NCI-H2029 (cell line): Measurements from ENCODE around the gene ALX4.
A peak's percentile ranks its signal among the peaks of the same experiment; 100 is the strongest.

Source experiments
- DNase-seq: peaks from one replicate; lab custom pipeline; 2025; lab: John Stamatoyannopoulos, UW

Gene ALX4

GRCh38 chr11:44315947-44316658 is 6.2 kb upstream of the ALX4 start:
- no peak for DNase-seq

GRCh38 chr11:44314733-44315132 is 4.8 kb upstream of the ALX4 start:
- DNase-seq = no peak

- peak; percentile 49 for DNase-seq
These were observed 4.0 kb upstream of the ALX4 start for GRCh38 chr11:44313761-44314489.

- no peak for DNase-seq
These were observed 2.9 kb upstream of the ALX4 start for GRCh38 chr11:44312876-44313275.

GRCh38 chr11:44311339-44312261 is 1.7 kb upstream of the ALX4 start:
- no peak for DNase-seq

GRCh38 chr11:44310463-44311272 is 729 bp upstream of the ALX4 start:
- DNase-seq = no peak

- DNase-seq = no peak
These were observed 195 bp upstream of the ALX4 start for GRCh38 chr11:44310206-44310462.

GRCh38 chr11:44308923-44309477 is 939 bp downstream of the ALX4 start:
- no peak for DNase-seq

GRCh38 chr11:44308256-44308922 is 1.6 kb downstream of the ALX4 start:
- no peak for DNase-seq

GRCh38 chr11:44307340-44308099 is 2.4 kb downstream of the ALX4 start:
- no peak for DNase-seq

- no peak for DNase-seq
These were observed 3.1 kb downstream of the ALX4 start for GRCh38 chr11:44306918-44307244.

- DNase-seq = no peak
These were observed 3.7 kb downstream of the ALX4 start for GRCh38 chr11:44306052-44306917.

- DNase-seq = peak; percentile 47
These were observed 4.4 kb downstream of the ALX4 start for GRCh38 chr11:44305470-44306051.

GRCh38 chr11:44305026-44305469 is 4.9 kb downstream of the ALX4 start:
- no peak for DNase-seq

- DNase-seq = no peak
These were observed 5.6 kb downstream of the ALX4 start for GRCh38 chr11:44304091-44305025.

- DNase-seq = no peak
These were observed 6.5 kb downstream of the ALX4 start for GRCh38 chr11:44303401-44303938.

GRCh38 chr11:44301564-44302271 is 8.2 kb downstream of the ALX4 start:
- DNase-seq = no peak
